ENCODE measurements around the gene TRNP1. TPM values are rescaled to one million over a fixed set of nuclear protein-coding genes. Genes with fewer than 3 reads are reported as not detected.

Gene TRNP1
- total RNA-seq, 1 experiment from 2014 or later: 7.9 TPM

- Histone ChIP-seq H2AFZ (peak within 1 kb of the TSS; percentile 82), H3K9me2 (ENCODE audit: insufficient read depth) (no peaks in the 10 kb centered on the region), H3F3A (ENCODE audit: insufficient read depth, low read depth) (peaks cover 17% of the 10 kb centered on the region; the same call in 1 of the 2 replicates), H3K9me3 (ENCODE audit: insufficient read depth, low read depth) (no peaks in the 10 kb centered on the region), H3K79me2 (ENCODE audit: low read depth) (peaks cover 25% of the 10 kb centered on the region), H3K27me3 (ENCODE audit: insufficient read depth, low read depth) (no peaks in the 10 kb centered on the region), H4K20me1 (ENCODE audit: insufficient read depth) (no peaks in the 10 kb centered on the region), H3K36me3 (ENCODE audit: low read depth) (no peaks in the 10 kb centered on the region), H3K4me3 (peak within 1 kb of the TSS; percentile 81), H3K4me1 (replicated peaks; ENCODE audit: insufficient read depth) (peaks cover 19% of the 10 kb centered on the region), H3K27ac (peak within 1 kb of the TSS; percentile 23; the same call in 1 of the 2 replicates), H3K4me2 (peak within 1 kb of the TSS; percentile 92)
- intact Hi-C loops (cut with micrococcal nuclease; ENCODE audit: unreplicated experiment): no loop called here
- ChIA-PET POLR2A (ENCODE audit: unreplicated experiment) (no interaction called here), CTCF (interaction anchor here (0.6 kb wide), 1 partner anchor 48 kb away, joined by 3 read pairs; no protein-coding TSS in a partner anchor)
- no TSS peak for BruUV-seq (replicated peaks)
- no peak; the same call in 1 of the 2 replicates for TF ChIP-seq CTCF (conservative IDR thresholded peaks at IDR 0.05)
- no peak for TF ChIP-seq EZH2 (IDR thresholded peaks at IDR 0.05; ENCODE audit: low read depth)
- DNase-seq: peak; percentile 68 to 88
Observed at GRCh38 chr1:26959722-26960624, 33.5 kb upstream of the TRNP1 start, which contains the start of gene KDF1. TSS of gene KDF1 (minus strand) at chr1:26960468. CDS start at chr1:26952380, 8,088 bp downstream.

- BruUV-seq (replicated peaks): TSS peak; percentile 76
- DNase-seq: no peak
Observed at GRCh38 chr1:26960625-26960966, 32.9 kb upstream of the TRNP1 start.

More at GRCh38 chr1:26960625-26960966, 32.9 kb upstream of the TRNP1 start:
- no peak for TF ChIP-seq EZH2 (IDR thresholded peaks at IDR 0.05; ENCODE audit: low read depth)
- no peak for TF ChIP-seq CTCF (conservative IDR thresholded peaks at IDR 0.05)
- H3F3A ChIP-seq (ENCODE audit: insufficient read depth, low read depth): peaks cover 17% of the 10 kb centered on the region; the same call in 1 of the 2 replicates
- H3K4me3 ChIP-seq: peak overlapping the region; percentile 81
- H3K4me1 ChIP-seq (replicated peaks; ENCODE audit: insufficient read depth): peaks cover 19% of the 10 kb centered on the region
- H2AFZ ChIP-seq: peak overlapping the region; percentile 82
- H3K27ac ChIP-seq: no peak overlapping the region
- peaks cover 25% of the 10 kb centered on the region for H3K79me2 ChIP-seq (ENCODE audit: low read depth)
- peak overlapping the region; percentile 92 for H3K4me2 ChIP-seq
- no peaks in the 10 kb centered on the region for H3K9me3 ChIP-seq (ENCODE audit: insufficient read depth, low read depth)
- no peaks in the 10 kb centered on the region for H3K36me3 ChIP-seq (ENCODE audit: low read depth)
- no peaks in the 10 kb centered on the region for H3K9me2 ChIP-seq (ENCODE audit: insufficient read depth)
- ChIA-PET POLR2A (ENCODE audit: unreplicated experiment) (no interaction called here), CTCF (interaction anchor here (0.6 kb wide), 2 partner anchors 48 to 149 kb away, joined by 3 to 5 read pairs; no protein-coding TSS in a partner anchor)
- no peaks in the 10 kb centered on the region for H3K27me3 ChIP-seq (ENCODE audit: insufficient read depth, low read depth)
- H4K20me1 ChIP-seq (ENCODE audit: insufficient read depth): no peaks in the 10 kb centered on the region
- intact Hi-C loops (cut with micrococcal nuclease; ENCODE audit: unreplicated experiment): no loop called here

Data from PC-9 (cell line).